Hematopoietic multipotent progenitor cell (in vitro differentiated cells): ENCODE data around the gene RAD51C. TPM values are rescaled to one million over a fixed set of nuclear protein-coding genes. Genes with fewer than 3 reads are reported as not detected.
"Not testable (repeated sequence)": the region's sequence is repeated elsewhere in the genome, so short reads cannot be mapped to it uniquely, and the experiment has no call there.

Experiments used
- DNase-seq, 3 donors: peaks; one replicate each; pipeline ENCODE4 v3.0.0-alpha.2; 2011 to 2015; ENCODE audit warnings: low read depth in 2 of 3, low spot score in 2 of 3
- total RNA-seq: library from RNA; depleted of rRNA; stranded (reverse); fragments of >200 nt; gene quantifications from one replicate; pipeline ENCODE4 v1.2.3, GENCODE V29; 2012

The RAD51C gene
- total RNA-seq, result 10.8 TPM

DNA sequence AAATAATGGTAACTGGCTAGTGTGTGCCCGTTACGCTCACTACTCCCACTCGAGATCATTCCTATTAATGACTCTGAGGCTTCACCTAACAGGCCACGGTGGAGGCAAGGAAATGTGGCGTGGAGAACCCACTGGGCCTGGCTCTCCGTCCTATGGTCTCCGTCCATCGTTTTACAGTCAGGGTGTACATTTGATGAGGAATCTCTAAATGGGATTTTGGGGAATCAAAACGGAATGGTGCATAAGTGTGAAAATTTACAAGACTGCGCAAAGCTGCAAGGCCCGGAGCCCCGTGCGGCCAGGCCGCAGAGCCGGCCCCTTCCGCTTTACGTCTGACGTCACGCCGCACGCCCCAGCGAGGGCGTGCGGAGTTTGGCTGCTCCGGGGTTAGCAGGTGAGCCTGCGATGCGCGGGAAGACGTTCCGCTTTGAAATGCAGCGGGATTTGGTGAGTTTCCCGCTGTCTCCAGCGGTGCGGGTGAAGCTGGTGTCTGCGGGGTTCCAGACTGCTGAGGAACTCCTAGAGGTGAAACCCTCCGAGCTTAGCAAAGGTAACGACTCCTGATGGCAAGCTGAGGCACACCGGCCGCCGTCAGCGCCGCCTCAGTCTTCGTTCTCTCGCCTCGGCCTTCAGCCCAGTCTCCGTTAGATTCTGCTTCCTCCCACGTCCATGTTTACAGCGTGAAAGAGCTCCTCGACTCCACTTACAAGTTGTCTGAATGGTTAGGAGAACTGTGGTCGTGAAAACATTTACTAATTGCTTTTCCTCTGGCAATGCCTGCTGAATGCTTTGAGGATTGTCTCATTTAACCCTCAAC, at the start of gene RAD51C:
RAD51C (plus strand) TSS at position 364 of the 817 bp plus-strand sequence; CDS start at position 406, 42 bp downstream.
- DNase-seq, result peak; percentile 70 to 90 (median 87)

DNA sequence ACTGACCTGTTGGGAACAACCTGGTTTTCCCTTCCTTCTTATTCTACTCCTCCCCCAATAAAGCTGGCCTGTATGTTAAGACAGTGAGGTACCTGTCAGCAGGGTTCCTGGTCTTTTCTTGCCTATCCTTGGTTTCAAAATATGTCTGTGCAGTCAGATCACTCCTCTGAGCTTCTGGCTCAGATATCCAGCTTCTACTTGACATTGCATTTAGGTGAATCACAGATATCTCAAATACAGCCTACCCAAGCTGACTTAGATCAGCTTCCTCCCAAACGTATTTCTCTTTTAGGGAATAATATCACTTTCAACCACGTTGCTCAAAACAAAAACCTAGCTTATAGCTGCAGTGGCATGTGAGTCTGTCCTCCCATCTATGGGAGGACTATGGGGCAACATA, 49.3 kb upstream of the RAD51C start:
- DNase-seq, result no peak

DNA sequence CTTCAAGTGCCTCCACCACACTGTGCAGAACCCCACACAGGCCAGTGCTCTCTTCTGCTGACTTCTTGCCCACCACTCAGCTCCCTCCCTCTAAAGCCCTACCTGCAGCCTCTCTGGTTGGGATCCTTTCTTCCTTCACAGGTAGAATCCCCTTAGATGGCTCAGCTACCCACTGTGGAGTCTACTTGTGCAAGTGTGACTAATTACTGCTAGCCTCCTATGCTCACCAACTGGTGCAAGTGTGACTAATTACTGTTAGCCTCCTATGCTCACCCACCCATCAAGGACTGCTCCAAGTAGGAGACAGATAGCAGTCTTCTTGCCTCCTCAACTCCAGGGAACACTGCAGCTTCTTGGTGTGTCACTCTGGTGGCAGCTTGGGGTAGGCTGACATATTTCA, 44.2 kb upstream of the RAD51C start:
- DNase-seq, result no peak

DNA sequence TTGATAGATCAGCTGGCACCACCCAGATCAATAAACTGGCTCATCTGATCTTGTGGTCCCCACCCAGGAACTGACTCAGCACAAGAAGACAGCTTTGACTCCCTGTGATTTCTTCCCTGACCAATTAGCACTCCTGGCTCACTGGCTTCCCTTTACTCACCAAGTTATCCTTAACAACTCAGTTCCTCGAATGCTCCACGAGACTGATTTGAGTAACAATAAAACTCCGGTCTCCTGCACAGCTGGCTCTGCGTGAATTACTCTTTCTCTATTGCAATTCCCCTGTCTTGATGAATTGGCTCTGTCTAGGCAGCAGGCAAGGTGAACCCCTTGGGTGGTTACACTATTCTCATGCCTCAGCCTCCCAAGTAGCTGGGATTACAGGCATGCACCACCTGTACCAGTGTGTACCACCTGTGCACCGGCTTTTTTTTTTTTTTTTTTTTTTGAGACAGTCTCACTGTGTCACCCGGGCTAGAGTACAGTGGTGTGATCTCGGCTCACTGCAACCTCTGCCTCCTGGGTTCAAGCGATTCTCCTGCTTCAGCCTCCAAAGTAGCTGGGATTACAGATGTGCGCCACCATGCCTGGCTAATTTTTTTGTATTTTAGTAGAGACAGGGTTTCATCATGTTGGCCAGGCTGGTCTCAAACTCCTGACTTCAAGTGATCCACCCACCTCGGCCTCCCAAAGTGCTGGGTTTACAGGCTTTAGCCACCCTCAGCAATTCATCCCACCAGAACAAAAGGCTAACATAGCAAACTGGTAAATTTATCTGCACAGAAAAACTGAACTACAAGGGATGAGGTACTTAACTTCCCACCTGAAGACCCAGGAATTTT, 34.2 kb upstream of the RAD51C start:
- not testable (repeated sequence) for DNase-seq

DNA sequence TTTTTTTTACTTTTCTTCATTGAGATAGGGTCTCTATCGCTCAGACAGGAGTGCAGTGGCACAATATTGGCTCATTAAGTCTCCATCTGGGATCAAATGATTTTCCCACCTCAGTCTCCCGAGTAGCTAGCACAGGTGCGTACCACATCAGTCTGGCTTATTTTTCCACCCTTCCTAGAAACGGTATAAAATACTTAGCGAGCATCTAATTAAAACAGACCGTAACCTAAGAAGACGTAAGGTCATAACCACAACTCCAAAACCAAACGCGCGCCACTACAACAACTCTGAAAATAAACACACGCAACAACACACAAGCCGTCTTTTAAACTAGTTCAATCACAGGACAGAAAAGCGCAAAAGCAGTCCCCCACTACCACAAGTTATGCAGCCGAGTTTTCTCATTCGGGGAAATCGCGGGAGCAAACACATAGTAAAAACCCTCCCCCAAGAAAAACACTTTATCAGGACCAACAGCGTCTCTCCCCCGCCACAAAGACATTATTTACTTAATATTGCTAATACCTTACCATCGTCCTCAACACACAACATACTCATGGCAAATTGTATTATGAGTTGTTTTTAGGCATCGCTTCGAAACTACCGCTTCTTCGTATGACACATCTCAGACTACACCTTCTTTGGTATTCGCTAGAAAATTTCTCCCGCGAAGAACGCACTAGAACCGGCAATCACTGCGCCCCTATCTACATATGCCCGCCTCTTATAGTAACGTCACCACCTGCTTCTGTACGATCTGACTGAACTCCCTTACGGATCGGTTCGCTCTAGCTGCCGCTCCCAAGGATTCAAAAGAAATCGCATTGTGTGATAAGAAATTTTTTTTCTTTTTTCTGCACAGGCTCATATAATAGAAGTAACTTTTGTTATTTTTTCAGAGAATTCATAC, 33.3 kb upstream of the RAD51C start:
- peak; percentile 88 to 98 (median 90) for DNase-seq

DNA sequence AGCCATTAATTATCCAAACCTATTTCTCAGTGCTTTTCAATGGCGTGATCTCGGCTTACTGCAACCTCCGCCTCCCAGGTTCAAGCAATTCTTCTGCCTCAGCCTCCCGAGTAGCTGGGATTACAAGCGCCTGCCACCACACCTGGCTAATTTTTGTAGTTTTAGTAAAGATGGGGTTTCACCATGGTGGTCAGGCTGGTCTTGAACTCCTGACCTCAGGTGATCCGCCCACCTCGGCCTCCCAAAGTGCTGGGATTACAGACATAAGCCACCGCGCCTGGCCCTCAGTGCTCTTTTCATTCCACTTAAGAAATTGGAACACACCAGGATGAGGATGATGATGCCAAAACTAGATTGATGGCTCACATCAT, 32.7 kb upstream of the RAD51C start:
- DNase-seq, result not testable (repeated sequence)

DNA sequence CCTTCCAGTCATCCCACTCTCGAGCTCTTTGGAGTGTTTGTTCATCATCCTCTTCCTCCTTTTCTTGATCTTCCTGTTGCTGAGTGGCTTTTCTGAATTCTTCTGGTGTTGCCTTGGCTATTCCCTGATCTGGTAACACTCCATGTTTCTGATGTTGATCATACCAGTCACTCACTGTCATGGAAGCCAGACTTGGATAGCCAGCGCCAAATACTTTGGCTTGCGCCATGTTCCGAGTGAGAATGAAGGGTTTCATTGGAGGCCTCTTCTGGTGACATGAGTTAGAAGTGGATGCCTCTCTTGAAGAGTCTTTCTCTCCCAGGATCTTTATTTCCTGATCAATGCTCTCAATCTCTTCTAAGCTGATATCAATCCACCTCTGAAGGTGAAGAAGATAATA, 31.8 kb upstream of the RAD51C start:
- DNase-seq, result no peak

DNA sequence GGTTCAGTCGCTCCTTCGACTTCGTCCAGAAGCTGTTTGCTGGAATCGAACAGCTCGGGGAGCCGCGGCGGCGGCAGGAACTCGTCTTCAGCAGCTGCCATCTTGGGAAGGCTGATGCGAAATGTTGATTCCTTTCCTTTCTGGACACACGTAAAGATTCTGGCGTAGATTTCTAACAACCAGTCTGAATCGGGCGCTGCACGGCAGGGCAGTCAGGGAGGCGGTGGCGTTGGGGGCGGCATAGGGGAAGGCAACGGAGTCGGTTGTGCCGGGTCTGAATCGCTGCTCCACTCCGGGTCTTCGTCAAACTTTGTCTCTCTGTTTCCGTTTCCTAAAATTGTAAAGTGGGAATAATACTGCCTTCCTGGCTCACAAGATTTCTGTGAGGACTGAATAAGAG, 30.9 kb upstream of the RAD51C start:
- DNase-seq, result no peak

DNA sequence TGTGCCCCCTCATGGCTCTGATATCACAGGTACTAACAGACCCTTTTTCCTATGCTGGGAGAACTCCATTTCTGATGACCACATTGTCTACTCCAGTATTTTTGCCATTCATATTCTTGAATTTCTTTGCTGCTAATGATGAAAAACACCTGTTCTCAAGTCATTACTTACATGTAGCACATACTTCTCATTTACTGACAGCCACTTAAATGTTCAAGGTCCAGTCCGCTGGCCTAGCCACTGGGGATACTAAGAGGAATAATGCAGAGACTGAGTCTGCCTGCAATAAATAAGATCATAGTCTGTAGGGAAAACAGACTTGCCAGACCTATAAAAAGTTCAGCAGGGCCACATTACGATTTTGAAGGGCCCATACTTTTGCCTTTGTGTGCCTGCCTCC, 28.1 kb upstream of the RAD51C start:
- DNase-seq, result no peak

DNA sequence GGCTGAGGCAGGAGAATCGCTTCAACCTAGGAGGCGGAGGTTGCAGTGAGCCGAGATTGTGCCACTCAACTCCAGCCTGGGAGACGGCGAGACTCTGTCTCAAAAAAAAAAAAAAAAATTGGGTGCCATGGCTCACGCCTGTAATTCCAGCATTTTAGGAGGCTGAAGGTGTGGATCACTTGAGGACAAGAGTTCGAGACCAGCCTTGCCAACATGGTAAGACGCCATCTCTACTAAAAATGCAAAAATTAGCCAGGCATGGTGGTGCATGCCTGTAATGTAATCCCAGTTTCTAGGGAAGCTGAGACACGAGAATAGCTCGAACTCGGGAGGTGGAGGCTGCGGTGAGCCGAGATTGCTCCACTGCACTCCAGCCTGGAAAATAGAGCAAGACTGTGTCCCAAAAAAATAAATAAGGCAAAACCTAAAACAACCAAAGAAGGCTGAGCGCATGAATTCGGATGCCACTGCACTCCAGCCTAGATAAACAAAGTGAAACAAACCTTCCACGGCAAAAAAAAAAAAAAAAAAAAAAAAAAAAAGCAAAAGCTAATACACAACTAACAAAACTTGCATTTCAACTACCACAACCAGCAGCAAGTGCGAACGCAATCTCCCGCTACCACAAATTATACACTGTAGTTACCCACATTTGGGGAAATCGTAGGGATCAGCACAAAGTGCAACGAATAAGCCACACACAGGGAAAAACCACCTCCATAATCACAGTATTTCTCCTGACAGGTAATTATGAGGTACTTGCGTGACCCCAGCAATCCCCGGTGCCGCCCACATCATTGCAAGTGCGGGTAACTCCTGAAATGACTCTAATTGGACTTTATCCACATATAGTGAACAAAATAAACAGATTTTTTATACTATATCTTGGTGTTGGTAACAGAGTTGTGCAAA, 26.2 kb upstream of the RAD51C start:
- DNase-seq, result no peak

DNA sequence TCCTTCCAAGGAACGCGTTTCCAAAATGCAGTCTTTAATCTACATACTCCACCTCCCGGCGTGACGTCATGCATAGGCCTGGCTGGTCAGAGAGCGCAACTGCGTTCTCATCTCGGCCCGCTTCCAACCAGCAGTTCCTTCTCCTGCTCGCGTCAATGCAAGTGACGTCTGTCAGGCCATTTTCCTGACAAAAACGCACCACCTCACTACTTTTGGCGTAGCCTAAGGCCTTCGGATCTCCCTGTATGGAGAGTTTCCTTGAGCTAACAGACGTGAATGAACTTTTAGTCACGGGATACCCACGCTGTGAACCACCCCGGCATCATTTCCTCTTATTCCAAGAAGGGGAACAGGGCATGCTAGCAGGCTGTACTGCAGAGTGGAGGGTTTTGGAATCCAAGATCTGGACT, 25.5 kb upstream of the RAD51C start:
- peak in 2 of 3 donors; percentile 60 to 87 for DNase-seq

DNA sequence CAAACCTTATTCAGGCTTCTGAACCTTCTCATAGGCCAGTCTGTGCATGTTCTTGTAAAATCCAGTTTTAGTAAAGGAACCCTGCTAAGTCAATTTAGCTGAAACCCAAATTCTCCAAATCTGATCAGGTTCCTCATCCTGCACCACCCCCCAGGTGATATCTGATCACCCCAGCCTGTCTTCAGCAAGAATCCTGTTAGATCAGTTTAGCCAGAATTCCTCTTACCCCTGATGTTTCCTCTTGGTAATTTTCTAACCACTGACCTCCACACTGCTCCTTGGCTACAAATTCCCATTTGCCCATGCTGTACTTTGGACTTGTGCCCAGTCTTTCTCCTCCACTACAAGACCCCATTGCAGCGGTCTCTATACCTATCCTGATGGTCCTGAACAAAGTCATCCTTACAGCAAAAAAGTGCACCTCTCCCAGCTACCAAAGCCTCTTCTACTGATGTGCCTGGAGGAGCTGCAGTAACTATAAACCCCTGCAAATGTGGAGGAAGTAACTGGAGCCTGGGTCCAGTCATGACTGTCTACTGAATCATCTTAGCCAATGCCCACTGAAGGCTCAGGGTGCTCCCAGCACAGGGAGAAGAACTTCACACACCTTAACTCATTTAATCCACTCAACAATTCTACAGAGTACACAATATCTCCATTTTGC, 24.3 kb upstream of the RAD51C start:
- DNase-seq, result no peak

DNA sequence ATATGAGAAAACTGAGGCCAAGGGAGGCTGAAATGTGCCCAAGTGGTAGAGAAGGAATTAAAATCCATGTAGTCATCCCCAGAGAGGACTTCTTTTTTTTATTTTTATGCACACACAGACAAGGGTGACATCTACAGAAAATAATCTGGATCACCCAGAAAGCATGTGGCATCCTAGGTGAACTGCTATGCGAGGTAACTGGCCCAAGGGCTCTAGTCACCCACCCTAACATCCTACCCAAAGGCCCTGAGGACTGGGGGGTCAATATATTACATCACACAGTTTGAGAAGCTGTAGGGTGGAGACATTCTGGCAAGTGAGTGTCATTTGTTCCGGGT, 23.8 kb upstream of the RAD51C start:
- no peak for DNase-seq

DNA sequence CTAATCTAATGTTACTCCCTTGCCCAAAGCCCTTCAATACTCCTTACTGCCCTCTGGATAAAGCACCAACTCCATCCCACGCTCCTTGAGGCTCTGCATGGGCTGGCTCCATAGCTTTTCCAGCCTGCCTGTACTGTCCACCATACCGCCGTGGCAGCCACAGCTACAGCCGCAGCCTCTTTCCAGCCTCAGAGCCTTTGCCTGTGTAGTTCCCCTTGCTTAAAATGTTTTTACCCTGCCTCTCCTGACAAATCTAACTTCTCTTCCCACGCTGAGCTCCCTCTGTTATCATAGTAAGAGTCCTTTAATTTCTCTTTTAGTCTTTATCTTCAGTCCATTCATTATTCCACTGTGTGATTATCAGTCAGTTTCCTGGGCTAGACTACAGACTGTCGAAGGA, 22.5 kb upstream of the RAD51C start:
- no peak for DNase-seq

DNA sequence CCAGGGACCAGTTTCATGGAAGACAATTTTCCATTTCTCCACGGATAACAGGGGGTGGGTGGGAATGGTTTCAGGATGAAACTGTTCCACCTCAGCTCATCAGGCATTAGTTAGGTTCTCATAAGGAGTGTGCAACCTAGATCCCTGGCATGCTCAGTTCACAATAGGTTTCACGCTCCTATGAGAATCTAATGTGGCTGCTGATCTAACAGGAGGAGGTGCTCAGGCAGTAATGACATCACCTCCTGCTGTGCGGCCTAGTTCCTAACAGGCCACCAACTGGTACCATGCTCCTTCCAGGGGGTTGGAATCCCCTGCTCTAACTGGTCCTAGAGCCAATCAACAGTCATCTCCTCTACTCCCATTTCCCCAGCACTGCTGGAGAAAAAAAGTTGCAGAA, 20.4 kb upstream of the RAD51C start:
- DNase-seq, result no peak

DNA sequence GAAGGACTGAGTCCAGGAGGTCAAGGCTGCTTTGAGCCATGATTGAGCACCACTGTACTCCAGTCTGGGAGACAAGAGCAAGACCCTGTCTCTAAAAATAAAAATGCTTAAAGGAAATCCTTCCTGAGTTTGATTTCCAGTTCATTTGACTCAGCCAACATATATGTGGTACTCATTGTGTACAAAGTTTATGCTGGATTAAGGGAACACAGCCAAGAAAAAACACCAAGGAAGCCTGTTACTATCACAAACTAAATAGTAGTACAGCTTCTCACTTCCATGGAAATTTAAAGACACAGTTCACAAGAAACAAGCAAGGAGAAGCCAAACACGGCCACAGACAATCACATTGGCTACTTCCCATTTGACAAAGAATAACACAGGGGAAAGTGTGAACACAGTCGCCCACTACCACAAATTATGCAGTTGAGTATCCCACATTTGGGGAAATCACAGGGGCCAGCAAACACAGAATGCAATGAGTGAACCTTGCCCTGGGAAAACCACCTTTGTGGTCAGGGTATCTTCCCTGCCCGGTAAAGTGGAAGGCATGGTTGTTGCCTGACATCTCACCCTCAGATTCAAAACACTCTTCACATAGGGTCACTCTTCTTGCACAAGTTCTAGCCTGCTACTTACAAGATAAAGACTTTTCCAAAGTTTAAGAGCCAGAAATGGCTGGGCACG, 15.1 kb upstream of the RAD51C start:
- no peak for DNase-seq

DNA sequence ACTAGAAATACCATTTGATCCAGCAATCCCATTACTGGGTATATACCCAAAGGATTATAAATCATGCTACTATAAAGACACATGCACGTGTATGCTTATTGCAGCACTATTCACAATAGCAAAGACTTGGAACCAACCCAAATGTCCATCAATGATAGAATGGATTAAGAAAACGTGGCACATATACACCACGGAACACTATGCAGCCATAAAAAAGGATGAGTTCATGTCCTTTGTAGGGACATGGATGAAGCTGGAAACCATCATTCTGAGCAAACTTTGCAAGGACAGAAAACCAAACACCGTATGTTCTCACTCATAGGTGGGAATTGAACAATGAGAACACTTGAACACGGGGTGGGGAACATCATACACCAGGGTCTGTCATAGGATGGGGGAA, 14.1 kb upstream of the RAD51C start:
- DNase-seq, result not testable (repeated sequence)

DNA sequence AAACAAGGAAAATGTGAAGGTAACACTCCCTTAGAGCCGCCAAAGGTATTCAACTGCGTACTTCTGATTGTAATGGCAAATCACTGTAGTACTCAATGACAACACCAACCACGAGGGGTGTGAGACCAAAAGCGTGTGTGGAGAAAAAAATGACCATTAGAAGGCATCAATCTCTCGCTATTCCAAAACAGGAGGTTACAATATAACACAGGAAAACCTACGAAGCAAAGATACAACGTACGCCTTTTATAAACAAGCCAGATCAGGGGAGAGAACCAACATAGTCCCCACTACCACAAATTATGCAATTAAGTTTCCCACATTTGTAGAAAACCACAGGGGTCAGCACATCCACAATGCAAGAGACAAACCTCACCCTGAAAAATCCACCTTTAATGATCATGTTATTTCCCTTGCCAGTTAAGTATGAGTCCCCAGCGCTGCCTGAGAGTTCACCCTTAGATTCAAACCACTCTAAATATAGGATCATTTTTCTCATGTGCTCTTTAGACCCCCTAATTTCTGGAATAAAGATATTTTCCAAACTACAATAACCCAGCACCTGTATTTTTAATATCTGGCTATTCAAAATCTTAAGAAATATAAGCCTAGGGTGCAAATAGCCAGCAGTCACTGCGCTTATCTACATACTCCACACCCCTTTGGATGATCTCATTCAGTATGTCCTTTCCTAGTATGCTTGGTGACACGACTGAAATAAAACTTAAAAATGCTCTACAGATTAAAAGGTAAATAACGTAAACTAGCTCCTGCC, 13.0 kb upstream of the RAD51C start:
- no peak for DNase-seq
